GM12874 (cell line): Measurements from ENCODE around the gene EEF2K.

Experiments
- CTCF ChIP-seq: IDR thresholded peaks from 2 replicates; pipeline ENCODE4 v1.5.1; 2011; ENCODE audit warnings: low read depth, mild to moderate bottlenecking, control low read depth, low read length, moderate library complexity; ENCODE audit not compliant: insufficient read depth

Gene EEF2K

GRCh38 chr16:22250522-22250921, 44.4 kb downstream of the EEF2K start:
- no peak for TF ChIP-seq CTCF

GRCh38 chr16:22252317-22252716, 46.2 kb downstream of the EEF2K start:
- no peak for TF ChIP-seq CTCF

GRCh38 chr16:22253272-22253671, 47.2 kb downstream of the EEF2K start:
- TF ChIP-seq CTCF = no peak

- TF ChIP-seq CTCF = no peak
Measured at GRCh38 chr16:22255335-22255734, 49.3 kb downstream of the EEF2K start.

- no peak for TF ChIP-seq CTCF
Measured at GRCh38 chr16:22257440-22257839, 51.4 kb downstream of the EEF2K start.

GRCh38 chr16:22260490-22260889, 54.4 kb downstream of the EEF2K start:
- no peak for TF ChIP-seq CTCF

- no peak for TF ChIP-seq CTCF
Measured at GRCh38 chr16:22262460-22262859, 56.4 kb downstream of the EEF2K start.

GRCh38 chr16:22264786-22265185, 58.7 kb downstream of the EEF2K start:
- TF ChIP-seq CTCF = no peak
